ENCODE data around the gene HDAC2.
"Not testable (repeated sequence)": the region's sequence is repeated elsewhere in the genome, so short reads cannot be mapped to it uniquely, and the experiment has no call there.

The HDAC2 gene

GRCh38 chr6:113969888-113970804 lies 802 bp downstream of the HDAC2 start:
- DNase-seq = peak; percentile 57

GRCh38 chr6:113968472-113968871 lies 2.5 kb downstream of the HDAC2 start:
- no peak for DNase-seq

GRCh38 chr6:113967777-113968176 lies 3.2 kb downstream of the HDAC2 start:
- DNase-seq = no peak

GRCh38 chr6:113960795-113961194 lies 10.2 kb downstream of the HDAC2 start:
- no peak for DNase-seq

- DNase-seq = no peak
Measured at GRCh38 chr6:113959235-113959634, 11.7 kb downstream of the HDAC2 start.

GRCh38 chr6:113954653-113955052 lies 16.3 kb downstream of the HDAC2 start:
- DNase-seq = no peak

GRCh38 chr6:113953346-113953745 lies 17.6 kb downstream of the HDAC2 start:
- no peak for DNase-seq

- DNase-seq = no peak
Measured at GRCh38 chr6:113949499-113949898, 21.4 kb downstream of the HDAC2 start.

- DNase-seq = no peak
Measured at GRCh38 chr6:113944701-113945100, 26.2 kb downstream of the HDAC2 start.

GRCh38 chr6:113939825-113940224 lies 31.1 kb downstream of the HDAC2 start:
- DNase-seq = no peak

- DNase-seq = peak; percentile 37
Measured at GRCh38 chr6:113936093-113936934, 34.6 kb downstream of the HDAC2 start.

- no peak for DNase-seq
Measured at GRCh38 chr6:113934101-113934500, 36.8 kb downstream of the HDAC2 start.

- not testable (repeated sequence) for DNase-seq
Measured at GRCh38 chr6:113931907-113932306, 39.0 kb downstream of the HDAC2 start.

GRCh38 chr6:113930183-113930582 lies 40.8 kb downstream of the HDAC2 start:
- no peak for DNase-seq

GRCh38 chr6:113927001-113927400 lies 43.9 kb downstream of the HDAC2 start:
- no peak for DNase-seq

- DNase-seq = no peak
Measured at GRCh38 chr6:113925378-113925777, 45.6 kb downstream of the HDAC2 start.

GRCh38 chr6:113924312-113924723 lies 46.6 kb downstream of the HDAC2 start:
- no peak for DNase-seq

- DNase-seq = no peak
Measured at GRCh38 chr6:113923526-113923925, 47.4 kb downstream of the HDAC2 start.

GRCh38 chr6:113921299-113921904 lies 49.5 kb downstream of the HDAC2 start:
- no peak for DNase-seq

- DNase-seq = no peak
Measured at GRCh38 chr6:113920663-113921267, 50.2 kb downstream of the HDAC2 start.

- not testable (repeated sequence) for DNase-seq
Measured at GRCh38 chr6:113910285-113910684, 60.7 kb downstream of the HDAC2 start.

GRCh38 chr6:113909224-113909856 lies 61.6 kb downstream of the HDAC2 start:
- peak; percentile 50 for DNase-seq
